HL-60 (cell line): ENCODE data around the gene LDB2.

Experiments
- DNase-seq, 2 experiments: peaks; one replicate each; pipeline ENCODE4 v3.0.0-alpha.2; 2010 to 2020; ENCODE audit warnings: low read depth in 1 of 2, low spot score in 1 of 2
- H3K27ac ChIP-seq: fragments of 250-450 bp; sonication (Bioruptor Pico); replicated peaks from 2 replicates; pipeline ENCODE4 v1.5.1; 2020; ENCODE audit warnings: mild to moderate bottlenecking, moderate library complexity
- H3K27me3 ChIP-seq: fragments of 250-450 bp; sonication (Bioruptor Pico); 2 replicates; pipeline ENCODE4 v1.5.1; 2021; ENCODE audit warnings: mild to moderate bottlenecking, moderate library complexity; ENCODE audit not compliant: insufficient read depth, poor library complexity, severe bottlenecking
- H3K4me3 ChIP-seq: replicated peaks from 2 replicates; pipeline ENCODE4 v1.5.1; 2011; ENCODE audit warnings: mild to moderate bottlenecking, control low read depth, low read length; ENCODE audit not compliant: insufficient read depth
- GABPA ChIP-seq: IDR thresholded peaks from 2 replicates; pipeline ENCODE4 v1.6.1; 2012; ENCODE audit warnings: low read depth
- POLR2AphosphoS5 ChIP-seq: IDR thresholded peaks from 2 replicates; pipeline ENCODE4 v1.6.1; 2012; ENCODE audit warnings: low read depth
- SPI1 ChIP-seq: IDR thresholded peaks from 2 replicates; pipeline ENCODE4 v1.6.1; 2012; ENCODE audit warnings: low read depth, mild to moderate bottlenecking, borderline replicate concordance
- TF ChIP-seq, protein P1 (sequence below): IDR thresholded peaks from 2 replicates; pipeline ENCODE4 v1.6.1; 2012; ENCODE audit warnings: low read depth; ENCODE audit not compliant: insufficient replicate concordance
- TF ChIP-seq, protein P2 (sequence below): IDR thresholded peaks from one replicate; pipeline ENCODE4 v1.5.1; 2011; ENCODE audit warnings: low read length, control low read depth, inconsistent platforms; ENCODE audit not compliant: insufficient read depth

The LDB2 gene

DNA sequence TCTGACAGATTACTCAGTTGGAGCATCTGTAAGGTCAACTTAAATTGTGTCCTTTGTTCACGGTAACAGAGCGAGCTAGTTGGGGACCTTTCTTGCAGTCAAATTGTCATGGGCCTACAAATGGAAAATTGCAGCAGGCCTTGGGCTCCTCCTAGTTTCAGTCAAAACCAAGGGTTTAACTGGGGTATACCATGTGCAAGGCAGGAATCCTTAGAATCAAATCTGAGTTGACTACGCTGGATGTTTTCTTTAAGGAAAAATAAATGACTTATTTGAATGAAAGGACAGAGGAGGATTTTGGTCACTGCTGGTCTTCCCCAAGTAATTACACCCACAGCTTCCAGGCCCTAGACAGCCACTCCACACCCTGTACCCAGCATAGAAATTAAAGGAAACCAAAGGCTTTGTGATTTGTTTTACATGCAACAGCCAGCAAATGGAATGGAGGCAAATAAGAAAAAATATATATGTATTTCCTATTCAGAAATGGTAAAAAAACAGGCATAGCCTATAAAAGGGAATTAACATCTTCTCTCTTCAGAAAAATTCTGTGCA, 307.1 kb downstream of the LDB2 start:
- TF ChIP-seq, protein P1, sequence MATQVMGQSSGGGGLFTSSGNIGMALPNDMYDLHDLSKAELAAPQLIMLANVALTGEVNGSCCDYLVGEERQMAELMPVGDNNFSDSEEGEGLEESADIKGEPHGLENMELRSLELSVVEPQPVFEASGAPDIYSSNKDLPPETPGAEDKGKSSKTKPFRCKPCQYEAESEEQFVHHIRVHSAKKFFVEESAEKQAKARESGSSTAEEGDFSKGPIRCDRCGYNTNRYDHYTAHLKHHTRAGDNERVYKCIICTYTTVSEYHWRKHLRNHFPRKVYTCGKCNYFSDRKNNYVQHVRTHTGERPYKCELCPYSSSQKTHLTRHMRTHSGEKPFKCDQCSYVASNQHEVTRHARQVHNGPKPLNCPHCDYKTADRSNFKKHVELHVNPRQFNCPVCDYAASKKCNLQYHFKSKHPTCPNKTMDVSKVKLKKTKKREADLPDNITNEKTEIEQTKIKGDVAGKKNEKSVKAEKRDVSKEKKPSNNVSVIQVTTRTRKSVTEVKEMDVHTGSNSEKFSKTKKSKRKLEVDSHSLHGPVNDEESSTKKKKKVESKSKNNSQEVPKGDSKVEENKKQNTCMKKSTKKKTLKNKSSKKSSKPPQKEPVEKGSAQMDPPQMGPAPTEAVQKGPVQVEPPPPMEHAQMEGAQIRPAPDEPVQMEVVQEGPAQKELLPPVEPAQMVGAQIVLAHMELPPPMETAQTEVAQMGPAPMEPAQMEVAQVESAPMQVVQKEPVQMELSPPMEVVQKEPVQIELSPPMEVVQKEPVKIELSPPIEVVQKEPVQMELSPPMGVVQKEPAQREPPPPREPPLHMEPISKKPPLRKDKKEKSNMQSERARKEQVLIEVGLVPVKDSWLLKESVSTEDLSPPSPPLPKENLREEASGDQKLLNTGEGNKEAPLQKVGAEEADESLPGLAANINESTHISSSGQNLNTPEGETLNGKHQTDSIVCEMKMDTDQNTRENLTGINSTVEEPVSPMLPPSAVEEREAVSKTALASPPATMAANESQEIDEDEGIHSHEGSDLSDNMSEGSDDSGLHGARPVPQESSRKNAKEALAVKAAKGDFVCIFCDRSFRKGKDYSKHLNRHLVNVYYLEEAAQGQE, result no peak
- no peak for TF ChIP-seq GABPA
- no peak for TF ChIP-seq SPI1
- TF ChIP-seq, protein P2, sequence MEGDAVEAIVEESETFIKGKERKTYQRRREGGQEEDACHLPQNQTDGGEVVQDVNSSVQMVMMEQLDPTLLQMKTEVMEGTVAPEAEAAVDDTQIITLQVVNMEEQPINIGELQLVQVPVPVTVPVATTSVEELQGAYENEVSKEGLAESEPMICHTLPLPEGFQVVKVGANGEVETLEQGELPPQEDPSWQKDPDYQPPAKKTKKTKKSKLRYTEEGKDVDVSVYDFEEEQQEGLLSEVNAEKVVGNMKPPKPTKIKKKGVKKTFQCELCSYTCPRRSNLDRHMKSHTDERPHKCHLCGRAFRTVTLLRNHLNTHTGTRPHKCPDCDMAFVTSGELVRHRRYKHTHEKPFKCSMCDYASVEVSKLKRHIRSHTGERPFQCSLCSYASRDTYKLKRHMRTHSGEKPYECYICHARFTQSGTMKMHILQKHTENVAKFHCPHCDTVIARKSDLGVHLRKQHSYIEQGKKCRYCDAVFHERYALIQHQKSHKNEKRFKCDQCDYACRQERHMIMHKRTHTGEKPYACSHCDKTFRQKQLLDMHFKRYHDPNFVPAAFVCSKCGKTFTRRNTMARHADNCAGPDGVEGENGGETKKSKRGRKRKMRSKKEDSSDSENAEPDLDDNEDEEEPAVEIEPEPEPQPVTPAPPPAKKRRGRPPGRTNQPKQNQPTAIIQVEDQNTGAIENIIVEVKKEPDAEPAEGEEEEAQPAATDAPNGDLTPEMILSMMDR, result no peak
- no peak for TF ChIP-seq POLR2AphosphoS5
- H3K27me3 ChIP-seq, result no peaks in the 10 kb centered on the region
- DNase-seq, result no peak
- H3K4me3 ChIP-seq, result no peak overlapping the region
- no peak overlapping the region for H3K27ac ChIP-seq

DNA sequence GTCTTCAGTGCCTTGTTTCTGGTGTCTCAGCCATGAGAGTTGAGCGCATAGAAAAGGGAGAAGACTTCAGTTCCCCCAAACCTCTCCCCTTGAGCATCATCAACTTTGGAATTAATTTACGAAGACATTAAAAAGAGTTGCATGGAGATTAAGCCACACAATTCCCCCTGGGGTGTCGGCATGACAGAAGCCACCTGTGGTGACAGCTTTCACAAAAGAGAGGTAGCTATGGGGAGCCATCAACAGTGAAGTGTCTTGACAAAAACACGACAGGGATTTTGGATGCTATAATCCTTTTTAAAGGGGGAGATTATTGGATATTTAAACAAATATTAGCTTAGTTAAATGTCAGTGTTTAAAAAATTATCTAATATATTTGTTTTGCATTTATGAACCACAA, 307.6 kb downstream of the LDB2 start:
- DNase-seq, result no peak
- Histone ChIP-seq H3K27ac (no peak overlapping the region), H3K4me3 (no peak overlapping the region), H3K27me3 (no peaks in the 10 kb centered on the region)
- TF ChIP-seq POLR2AphosphoS5 (no peak), GABPA (no peak), SPI1 (no peak)
- TF ChIP-seq, protein P2, result no peak
- TF ChIP-seq, protein P1, result no peak

- no peak for DNase-seq
- Histone ChIP-seq H3K27ac (no peak overlapping the region), H3K4me3 (no peak overlapping the region), H3K27me3 (no peaks in the 10 kb centered on the region)
- TF ChIP-seq, protein P1, result no peak
- TF ChIP-seq GABPA (no peak), POLR2AphosphoS5 (no peak), SPI1 (no peak)
- TF ChIP-seq, protein P2, result no peak
These were observed 309.8 kb downstream of the LDB2 start for GRCh38 chr4:16588651-16589050.
